ENCODE measurements around the gene SALL1. TPM values are rescaled to one million over a fixed set of nuclear protein-coding genes. Genes with fewer than 3 reads are reported as not detected.

SALL1 gene
- total RNA-seq, result not detected in 2 replicates

DNA sequence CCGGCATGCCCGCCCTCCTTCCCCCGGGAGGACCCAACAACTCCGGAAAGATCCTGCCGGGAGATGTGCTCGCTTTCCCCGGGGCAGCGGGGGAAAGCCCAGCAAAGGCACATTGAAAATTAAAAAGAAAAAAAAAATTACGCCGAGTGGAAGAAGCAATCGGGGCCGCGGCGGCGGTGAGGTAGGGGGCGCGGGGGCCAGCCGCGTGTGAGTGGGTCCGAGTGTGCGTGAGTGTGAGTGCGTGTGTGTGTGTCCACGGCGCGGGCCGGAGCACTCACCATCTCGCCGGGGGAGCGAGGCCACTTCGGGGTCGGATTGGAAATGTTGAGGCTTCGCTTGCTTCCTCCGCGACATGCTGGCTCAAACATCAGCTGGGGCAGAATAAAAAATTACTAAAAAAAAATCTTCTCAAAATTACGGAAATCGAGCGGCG is at the start of gene SALL1:
Gene SALL1 (minus strand): TSS at position 383 of the 433 bp plus-strand sequence. CDS start 29 bp downstream, at position 354.
- TF ChIP-seq, protein P1, sequence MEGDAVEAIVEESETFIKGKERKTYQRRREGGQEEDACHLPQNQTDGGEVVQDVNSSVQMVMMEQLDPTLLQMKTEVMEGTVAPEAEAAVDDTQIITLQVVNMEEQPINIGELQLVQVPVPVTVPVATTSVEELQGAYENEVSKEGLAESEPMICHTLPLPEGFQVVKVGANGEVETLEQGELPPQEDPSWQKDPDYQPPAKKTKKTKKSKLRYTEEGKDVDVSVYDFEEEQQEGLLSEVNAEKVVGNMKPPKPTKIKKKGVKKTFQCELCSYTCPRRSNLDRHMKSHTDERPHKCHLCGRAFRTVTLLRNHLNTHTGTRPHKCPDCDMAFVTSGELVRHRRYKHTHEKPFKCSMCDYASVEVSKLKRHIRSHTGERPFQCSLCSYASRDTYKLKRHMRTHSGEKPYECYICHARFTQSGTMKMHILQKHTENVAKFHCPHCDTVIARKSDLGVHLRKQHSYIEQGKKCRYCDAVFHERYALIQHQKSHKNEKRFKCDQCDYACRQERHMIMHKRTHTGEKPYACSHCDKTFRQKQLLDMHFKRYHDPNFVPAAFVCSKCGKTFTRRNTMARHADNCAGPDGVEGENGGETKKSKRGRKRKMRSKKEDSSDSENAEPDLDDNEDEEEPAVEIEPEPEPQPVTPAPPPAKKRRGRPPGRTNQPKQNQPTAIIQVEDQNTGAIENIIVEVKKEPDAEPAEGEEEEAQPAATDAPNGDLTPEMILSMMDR (IDR thresholded peaks at IDR 0.05; ENCODE audit: insufficient read depth, low read length, severe bottlenecking), result no peak

DNA sequence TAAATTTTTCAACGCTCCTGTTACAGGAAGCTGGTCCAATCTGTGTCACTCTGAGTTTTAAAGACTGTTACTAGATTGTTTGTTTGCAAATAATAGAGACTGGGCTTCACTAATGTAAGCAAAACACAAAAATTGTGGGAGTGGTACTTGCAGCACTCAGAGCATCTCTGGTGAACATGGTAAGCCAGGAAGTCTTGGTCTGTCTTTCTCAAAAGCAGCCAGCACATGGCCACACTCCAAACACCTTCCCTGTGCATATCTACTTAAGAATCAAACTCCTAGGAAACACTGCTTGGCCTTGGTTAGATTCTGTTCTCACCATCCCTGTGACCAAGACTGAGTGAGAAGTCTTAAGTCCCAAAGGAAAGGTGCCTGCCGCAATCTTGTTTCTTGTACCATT is 49.7 kb upstream of the SALL1 start:
- Histone ChIP-seq H3K27me3 (ENCODE audit: control insufficient read depth, insufficient read depth, low read length) (no peaks in the 10 kb centered on the region), H3K4me3 (ENCODE audit: low read depth, low read length) (no peak overlapping the region), H3K36me3 (ENCODE audit: control insufficient read depth, insufficient read depth, low read length) (no peaks in the 10 kb centered on the region)
- DNase-seq (ENCODE audit: low read depth) (no peak), FAIRE-seq (no peak)
- TF ChIP-seq, protein P1 (IDR thresholded peaks at IDR 0.05; ENCODE audit: insufficient read depth, low read length, severe bottlenecking), result no peak

More for the DNA sequence above, at the start of gene SALL1:
- no peak for FAIRE-seq
- Histone ChIP-seq H3K4me3 (ENCODE audit: low read depth, low read length) (no peak within 1 kb of the TSS), H3K36me3 (ENCODE audit: control insufficient read depth, insufficient read depth, low read length) (no peaks in the 10 kb centered on the region), H3K27me3 (ENCODE audit: control insufficient read depth, insufficient read depth, low read length) (peaks cover 48% of the 10 kb centered on the region)
- no peak for DNase-seq (ENCODE audit: low read depth)

DNA sequence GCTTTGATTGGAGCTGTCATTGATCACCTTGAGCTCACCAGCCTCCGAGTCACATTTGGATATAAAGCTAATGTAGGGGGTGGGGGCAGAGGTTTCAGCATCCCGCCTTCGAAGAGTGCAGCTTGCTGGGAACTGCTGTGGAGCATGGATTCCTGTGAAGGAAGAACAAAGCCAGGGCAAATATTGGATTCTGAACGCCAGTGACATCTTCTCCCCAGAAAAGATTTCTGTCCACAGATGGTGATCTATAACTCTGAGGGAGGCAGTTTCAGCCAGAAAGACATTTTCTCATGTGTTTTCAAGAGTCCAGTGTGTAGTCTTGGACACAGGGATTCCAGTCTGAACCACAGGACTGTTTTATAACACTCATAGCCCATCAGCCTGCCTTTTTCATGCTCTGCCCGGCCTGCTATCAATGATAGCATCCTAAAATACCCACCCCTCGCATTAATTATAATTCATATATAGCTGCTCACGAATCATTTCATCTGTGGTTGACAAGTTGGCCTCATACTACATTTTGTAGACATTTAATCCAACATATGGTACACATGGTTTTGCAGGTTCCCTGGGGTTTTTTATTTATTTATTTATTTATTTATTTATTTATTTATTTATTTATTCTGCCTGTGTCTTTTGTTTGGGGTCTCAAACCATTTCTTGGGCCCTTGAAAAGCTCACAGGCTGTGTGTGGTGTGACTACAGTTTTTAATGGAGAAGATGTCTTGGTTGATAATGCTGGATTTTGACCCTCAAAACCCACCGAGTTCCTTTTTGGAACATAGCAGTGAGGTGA is 47.1 kb upstream of the SALL1 start:
- TF ChIP-seq, protein P1 (IDR thresholded peaks at IDR 0.05; ENCODE audit: insufficient read depth, low read length, severe bottlenecking), result no peak
- H3K36me3 ChIP-seq (ENCODE audit: control insufficient read depth, insufficient read depth, low read length), result no peaks in the 10 kb centered on the region
- no peak for DNase-seq (ENCODE audit: low read depth)
- no peaks in the 10 kb centered on the region for H3K27me3 ChIP-seq (ENCODE audit: control insufficient read depth, insufficient read depth, low read length)
- no peak for FAIRE-seq
- no peak overlapping the region for H3K4me3 ChIP-seq (ENCODE audit: low read depth, low read length)

DNA sequence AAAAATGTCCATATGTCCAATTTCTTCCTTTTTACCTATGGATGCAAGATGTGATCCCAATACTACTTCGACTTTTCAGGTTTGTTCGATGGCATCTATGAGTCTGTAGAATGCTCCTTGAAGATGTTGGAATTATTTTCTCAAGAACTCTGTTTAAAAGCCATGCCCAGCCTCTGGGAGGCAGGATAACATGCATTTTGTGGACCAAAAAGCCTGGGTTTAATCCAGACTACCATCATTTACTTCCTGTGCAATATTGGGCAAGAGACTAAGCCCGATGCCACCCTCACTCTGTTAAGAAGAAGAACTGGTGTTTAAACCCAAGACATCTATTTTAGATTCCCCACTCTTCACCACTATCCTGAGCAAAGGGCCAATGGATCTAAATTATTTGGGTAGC is 42.8 kb upstream of the SALL1 start:
- no peaks in the 10 kb centered on the region for H3K36me3 ChIP-seq (ENCODE audit: control insufficient read depth, insufficient read depth, low read length)
- no peaks in the 10 kb centered on the region for H3K27me3 ChIP-seq (ENCODE audit: control insufficient read depth, insufficient read depth, low read length)
- H3K4me3 ChIP-seq (ENCODE audit: low read depth, low read length), result no peak overlapping the region
- DNase-seq (ENCODE audit: low read depth) (no peak), FAIRE-seq (no peak)
- TF ChIP-seq, protein P1 (IDR thresholded peaks at IDR 0.05; ENCODE audit: insufficient read depth, low read length, severe bottlenecking), result no peak

DNA sequence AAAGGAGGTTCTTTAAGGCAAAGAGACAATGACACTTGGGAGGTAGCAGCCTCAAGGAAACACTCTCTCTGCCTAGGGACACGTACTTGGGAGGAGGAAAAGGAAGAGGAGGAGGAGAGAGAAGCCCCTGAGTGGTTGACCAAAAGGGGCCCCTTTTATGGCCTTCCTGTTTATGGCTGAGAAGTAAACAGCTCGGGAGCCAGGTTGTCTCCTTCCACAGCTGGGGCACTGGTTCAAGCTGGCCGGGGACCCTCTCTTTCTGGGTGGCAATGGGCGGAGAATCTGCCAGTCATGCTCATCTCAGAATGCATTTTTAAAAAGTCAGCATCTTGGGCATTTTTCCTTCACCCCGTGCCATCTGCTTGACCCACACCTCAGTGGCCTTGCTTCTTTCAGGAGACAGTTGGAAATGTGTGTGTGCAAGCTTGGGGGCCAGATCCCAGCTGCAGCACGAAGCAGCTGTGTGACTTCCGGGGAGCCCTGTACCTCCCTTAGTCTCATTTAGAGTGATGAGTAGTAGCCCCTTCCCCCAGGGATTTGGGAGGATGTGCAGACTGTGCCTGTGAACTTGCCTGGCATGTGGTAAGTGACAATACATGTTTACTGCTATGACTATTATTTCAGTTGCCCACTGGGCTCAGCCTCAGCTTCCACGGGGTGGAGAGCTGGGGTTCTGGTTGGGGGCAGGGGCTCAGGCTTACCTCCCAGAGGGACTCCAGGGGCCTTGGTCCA is 33.8 kb upstream of the SALL1 start:
- TF ChIP-seq, protein P1 (IDR thresholded peaks at IDR 0.05; ENCODE audit: insufficient read depth, low read length, severe bottlenecking), result no peak
- no peak overlapping the region for H3K4me3 ChIP-seq (ENCODE audit: low read depth, low read length)
- DNase-seq (ENCODE audit: low read depth) (no peak), FAIRE-seq (no peak)
- H3K36me3 ChIP-seq (ENCODE audit: control insufficient read depth, insufficient read depth, low read length), result no peaks in the 10 kb centered on the region
- H3K27me3 ChIP-seq (ENCODE audit: control insufficient read depth, insufficient read depth, low read length), result no peaks in the 10 kb centered on the region
